WERI-Rb-1 (cell line): ENCODE results near the gene TESK2.

ENCODE experiments used
- DNase-seq: peaks from one replicate; pipeline ENCODE4 v3.0.0-alpha.2; 2020
- H3K27ac ChIP-seq: fragments of 250-450 bp; sonication (Bioruptor Pico); 2 replicates; pipeline ENCODE4 v1.5.1; 2020; ENCODE audit warnings: mild to moderate bottlenecking, moderate library complexity
- H3K27me3 ChIP-seq: fragments of 250-450 bp; sonication (Bioruptor Pico); 2 replicates; pipeline ENCODE4 v1.5.1; 2021; ENCODE audit warnings: mild to moderate bottlenecking, low read depth, moderate library complexity; ENCODE audit not compliant: insufficient read depth, severe bottlenecking
- H3K36me3 ChIP-seq: fragments of 250-450 bp; sonication (Bioruptor Pico); 2 replicates; pipeline ENCODE4 v1.5.1; 2020; ENCODE audit warnings: mild to moderate bottlenecking, moderate library complexity
- H3K4me3 ChIP-seq: 2 replicates; pipeline ENCODE4 v1.5.1; 2011; ENCODE audit warnings: low read depth, mild to moderate bottlenecking, control low read depth, low read length
- H3K9me3 ChIP-seq: fragments of 250-450 bp; sonication (Bioruptor Pico); 2 replicates; pipeline ENCODE4 v1.5.1; 2021; ENCODE audit warnings: mild to moderate bottlenecking, moderate library complexity; ENCODE audit not compliant: severe bottlenecking
- TF ChIP-seq, protein P1 (sequence below): IDR thresholded peaks from 2 replicates; pipeline ENCODE4 v1.5.1; 2011; ENCODE audit warnings: low read depth, mild to moderate bottlenecking, control low read depth, inconsistent platforms, low read length

The TESK2 gene

DNA sequence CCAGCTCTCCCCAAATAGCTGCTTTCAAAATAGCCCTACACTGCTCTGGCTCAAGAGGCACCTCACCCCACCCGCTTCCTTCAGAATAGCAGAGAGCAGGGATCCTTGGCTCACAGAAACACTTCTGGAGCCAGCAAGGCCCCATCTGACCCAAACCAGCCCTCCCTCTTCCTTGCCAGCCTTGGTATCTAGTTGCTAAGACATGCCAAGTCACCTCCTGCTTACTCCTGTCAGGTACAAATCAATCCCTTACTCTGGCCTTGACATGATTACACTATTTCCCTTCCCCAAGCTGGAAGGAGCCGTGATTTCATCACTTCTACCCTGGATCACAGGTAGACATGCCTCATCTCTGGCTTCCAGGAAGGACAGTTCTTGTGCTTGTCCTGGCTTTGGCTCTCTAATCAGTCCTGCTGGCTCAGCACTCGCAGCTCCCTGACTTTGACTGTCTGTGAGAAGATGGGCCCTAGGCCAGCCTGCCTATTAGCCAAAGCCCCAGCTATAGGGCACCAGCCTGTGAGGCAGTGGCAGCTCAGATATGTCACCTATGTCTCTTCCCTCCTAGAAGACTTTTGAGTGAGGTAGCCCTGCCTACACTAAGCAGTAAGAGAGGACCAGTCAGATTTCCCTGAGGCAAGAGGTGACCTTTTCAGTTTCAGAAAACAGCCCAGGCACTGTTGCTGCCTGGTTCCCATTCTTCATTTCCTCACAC, 141.8 kb downstream of the TESK2 start:
- no peaks in the 10 kb centered on the region for H3K27me3 ChIP-seq
- H3K27ac ChIP-seq: no peak overlapping the region
- no peaks in the 10 kb centered on the region for H3K9me3 ChIP-seq
- TF ChIP-seq, protein P1, sequence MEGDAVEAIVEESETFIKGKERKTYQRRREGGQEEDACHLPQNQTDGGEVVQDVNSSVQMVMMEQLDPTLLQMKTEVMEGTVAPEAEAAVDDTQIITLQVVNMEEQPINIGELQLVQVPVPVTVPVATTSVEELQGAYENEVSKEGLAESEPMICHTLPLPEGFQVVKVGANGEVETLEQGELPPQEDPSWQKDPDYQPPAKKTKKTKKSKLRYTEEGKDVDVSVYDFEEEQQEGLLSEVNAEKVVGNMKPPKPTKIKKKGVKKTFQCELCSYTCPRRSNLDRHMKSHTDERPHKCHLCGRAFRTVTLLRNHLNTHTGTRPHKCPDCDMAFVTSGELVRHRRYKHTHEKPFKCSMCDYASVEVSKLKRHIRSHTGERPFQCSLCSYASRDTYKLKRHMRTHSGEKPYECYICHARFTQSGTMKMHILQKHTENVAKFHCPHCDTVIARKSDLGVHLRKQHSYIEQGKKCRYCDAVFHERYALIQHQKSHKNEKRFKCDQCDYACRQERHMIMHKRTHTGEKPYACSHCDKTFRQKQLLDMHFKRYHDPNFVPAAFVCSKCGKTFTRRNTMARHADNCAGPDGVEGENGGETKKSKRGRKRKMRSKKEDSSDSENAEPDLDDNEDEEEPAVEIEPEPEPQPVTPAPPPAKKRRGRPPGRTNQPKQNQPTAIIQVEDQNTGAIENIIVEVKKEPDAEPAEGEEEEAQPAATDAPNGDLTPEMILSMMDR: no peak
- peaks cover 13% of the 10 kb centered on the region for H3K36me3 ChIP-seq
- no peak overlapping the region for H3K4me3 ChIP-seq
- DNase-seq: no peak

- Histone ChIP-seq H3K36me3 (peaks cover 18% of the 10 kb centered on the region), H3K27me3 (no peaks in the 10 kb centered on the region), H3K9me3 (no peaks in the 10 kb centered on the region), H3K4me3 (no peak overlapping the region), H3K27ac (no peak overlapping the region)
- TF ChIP-seq, protein P1: no peak
- DNase-seq: no peak
Measured at GRCh38 chr1:45348609-45348965, 142.4 kb downstream of the TESK2 start.

DNA sequence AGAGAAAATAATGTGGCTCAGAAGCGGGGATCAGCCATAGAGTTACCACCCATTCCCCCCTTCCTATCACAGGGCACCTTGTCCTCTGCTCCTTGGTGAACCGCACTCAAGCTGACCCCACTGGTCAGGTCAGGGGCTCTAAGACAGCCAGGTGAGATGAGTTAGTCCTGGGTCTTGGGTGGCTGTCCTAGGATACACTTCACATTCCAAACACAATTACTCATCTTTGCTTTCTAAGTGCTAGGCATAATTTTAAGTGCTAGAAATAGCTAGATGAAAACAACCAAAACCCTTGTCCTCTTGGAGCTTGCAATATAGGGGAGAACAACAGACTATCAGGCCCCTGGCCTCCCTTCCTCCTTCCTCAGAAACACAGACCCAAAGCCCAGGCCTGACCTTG, 142.9 kb downstream of the TESK2 start:
- H3K27ac ChIP-seq: no peak overlapping the region
- TF ChIP-seq, protein P1: no peak
- H3K9me3 ChIP-seq: no peaks in the 10 kb centered on the region
- no peak overlapping the region for H3K4me3 ChIP-seq
- peaks cover 24% of the 10 kb centered on the region for H3K36me3 ChIP-seq
- no peak for DNase-seq
- no peaks in the 10 kb centered on the region for H3K27me3 ChIP-seq

GRCh38 chr1:45346473-45346872, 144.5 kb downstream of the TESK2 start:
- no peak for DNase-seq
- H3K27me3 ChIP-seq: no peaks in the 10 kb centered on the region
- H3K4me3 ChIP-seq: no peak overlapping the region
- H3K27ac ChIP-seq: no peak overlapping the region
- H3K36me3 ChIP-seq: peaks cover 39% of the 10 kb centered on the region
- H3K9me3 ChIP-seq: no peaks in the 10 kb centered on the region
- TF ChIP-seq, protein P1: no peak

GRCh38 chr1:45345014-45345413, 145.9 kb downstream of the TESK2 start:
- peaks cover 47% of the 10 kb centered on the region for H3K36me3 ChIP-seq
- DNase-seq: no peak
- TF ChIP-seq, protein P1: no peak
- H3K4me3 ChIP-seq: no peak overlapping the region
- H3K9me3 ChIP-seq: no peaks in the 10 kb centered on the region
- no peaks in the 10 kb centered on the region for H3K27me3 ChIP-seq
- H3K27ac ChIP-seq: no peak overlapping the region

DNA sequence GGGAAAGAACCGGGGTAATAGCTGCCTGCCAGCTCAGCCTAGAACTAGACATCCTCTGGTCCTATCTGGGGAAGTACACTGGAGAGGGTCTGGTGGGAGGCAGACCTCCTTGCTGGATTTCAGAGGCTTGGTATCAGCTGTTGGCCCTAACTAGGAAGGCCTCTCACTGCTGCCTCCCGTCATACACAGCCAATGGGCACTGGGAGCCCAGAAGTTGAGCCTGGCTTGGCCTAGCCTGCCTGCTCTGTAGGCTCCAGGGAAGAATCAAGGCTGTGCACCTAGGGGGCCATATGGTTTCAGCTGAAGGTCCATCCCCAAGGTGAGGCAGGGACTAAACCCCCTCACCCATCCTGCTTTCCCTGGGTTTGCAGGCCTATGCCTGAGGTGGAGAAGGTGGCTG, 146.5 kb downstream of the TESK2 start:
- H3K27ac ChIP-seq: no peak overlapping the region
- H3K27me3 ChIP-seq: no peaks in the 10 kb centered on the region

More for the DNA sequence above, 146.5 kb downstream of the TESK2 start:
- Histone ChIP-seq H3K36me3 (peaks cover 47% of the 10 kb centered on the region), H3K4me3 (no peak overlapping the region), H3K9me3 (no peaks in the 10 kb centered on the region)
- no peak for DNase-seq
- TF ChIP-seq, protein P1: no peak
